Retinal pigment epithelial cell (primary cell): Measurements from ENCODE around the gene PDGFB.
A peak's percentile ranks its signal among the peaks of the same experiment; 100 is the strongest.

ENCODE experiments used
- DNase-seq: peaks from one replicate; pipeline ENCODE4 v3.0.0-alpha.2; 2010; ENCODE audit warnings: low read depth
- H3K4me3 ChIP-seq: 2 replicates; pipeline ENCODE4 v1.5.1; 2011; ENCODE audit warnings: mild to moderate bottlenecking, low read length, control low read depth, moderate library complexity
- CTCF ChIP-seq: conservative IDR thresholded peaks from 2 replicates; pipeline ENCODE4 v1.5.1; 2011; ENCODE audit warnings: low read depth, low read length, control low read depth, inconsistent platforms

Gene PDGFB

GRCh38 chr22:39244496-39245129, at the start of gene PDGFB:
PDGFB (minus strand) TSS chr22:39244982; CDS start chr22:39243963, 1,019 bp downstream.
- DNase-seq = no peak
- no peak for TF ChIP-seq CTCF
- peak within 1 kb of the TSS; percentile 50 for H3K4me3 ChIP-seq

GRCh38 chr22:39293766-39294368, 49.1 kb upstream of the PDGFB start:
- DNase-seq = no peak
- TF ChIP-seq CTCF = no peak
- no peak overlapping the region for H3K4me3 ChIP-seq

GRCh38 chr22:39292561-39293074, 47.8 kb upstream of the PDGFB start:
- TF ChIP-seq CTCF = no peak
- no peak overlapping the region for H3K4me3 ChIP-seq
- DNase-seq = peak; percentile 73

GRCh38 chr22:39292031-39292462, 47.3 kb upstream of the PDGFB start:
- TF ChIP-seq CTCF = no peak
- no peak overlapping the region for H3K4me3 ChIP-seq
- DNase-seq = peak; percentile 46

GRCh38 chr22:39291523-39291922, 46.7 kb upstream of the PDGFB start:
- TF ChIP-seq CTCF = peak; percentile 36
- no peak for DNase-seq
- no peak overlapping the region for H3K4me3 ChIP-seq

GRCh38 chr22:39290724-39291161, 46.0 kb upstream of the PDGFB start:
- TF ChIP-seq CTCF = no peak
- H3K4me3 ChIP-seq = no peak overlapping the region
- DNase-seq = no peak
